Measurements from ENCODE around the gene PINLYP. TPM values are rescaled to one million over a fixed set of nuclear protein-coding genes. Genes with fewer than 3 reads are reported as not detected.
A peak's percentile ranks its signal among the peaks of the same experiment; 100 is the strongest.

The PINLYP gene
- total and polyA plus RNA-seq, 2 of the 13 experiments (the other 11 are each of a cell fraction or from before 2014, with no cell fraction given): 0.21 to 0.24 TPM

GRCh38 chr19:43532571-43532961, 43.0 kb upstream of the PINLYP start:
- Histone ChIP-seq H2AFZ (ENCODE audit: low read length) (no peak overlapping the region), H3K9me3 (ENCODE audit: low read length) (no peaks in the 10 kb centered on the region), H3K4me2 (ENCODE audit: low read depth, low read length) (peak overlapping the region; percentile 72), H3K4me3 (replicated peaks in 1 of 3; ENCODE audit: insufficient read depth in 1 of 3, low read depth in 2 of 3, low read length in 3 of 3) (peak overlapping the region in 1 of 3 experiments; percentile 62; a peak in 1 of 6 replicates), H3K27me3 (ENCODE audit: control insufficient read depth in 1 of 2, insufficient read depth in 2 of 2, low read length in 2 of 2) (no peaks in the 10 kb centered on the region), H3K79me2 (ENCODE audit: insufficient read depth, low read length) (no peaks in the 10 kb centered on the region), H3K27ac (ENCODE audit: extremely low read length, insufficient read depth, low read length) (no peak overlapping the region), H4K20me1 (ENCODE audit: insufficient read depth, low read length) (no peaks in the 10 kb centered on the region), H3K4me1 (ENCODE audit: insufficient read depth, low read length) (peaks cover 6% of the 10 kb centered on the region; the same call in 1 of the 2 replicates), H3K36me3 (replicated peaks in 1 of 2; ENCODE audit: control insufficient read depth in 1 of 2, insufficient read depth in 2 of 2, low read length in 2 of 2) (no peaks in the 10 kb centered on the region), H3K9ac (ENCODE audit: insufficient read depth, low read depth, low read length) (no peak overlapping the region)
- POLR2A ChIA-PET: interaction anchor here (1.0 to 1.1 kb wide), 2 partner anchors 63 to 64 kb away, joined by 3 to 6 read pairs; partner anchors contain the start of genes IRGQ and ZNF576
- no peak for ATAC-seq
- TF ChIP-seq ZBTB38 (CRISPR knock-in tag; IDR thresholded peaks at IDR 0.05) (0 out of 2 replicates have a peak, but pooled peaks have one; percentile 44), KIAA2018 (CRISPR knock-in tag; IDR thresholded peaks at IDR 0.05; ENCODE audit: borderline replicate concordance) (no peak), ARID3A (IDR thresholded peaks at IDR 0.05; ENCODE audit: low read depth, low read length) (no peak), ZBTB33 (CRISPR knock-in tag; IDR thresholded peaks at IDR 0.05) (peak; percentile 42; the same call in 1 of the 2 replicates), TCF7L2 (IDR thresholded peaks at IDR 0.05; ENCODE audit: low read depth, low read length) (no peak), ATF1 (CRISPR knock-in tag; IDR thresholded peaks at IDR 0.05) (no peak), NFKB2 (CRISPR knock-in tag; IDR thresholded peaks at IDR 0.05; ENCODE audit: borderline replicate concordance) (no peak), MXD4 (CRISPR knock-in tag; IDR thresholded peaks at IDR 0.05) (no peak), ZFP91 (CRISPR knock-in tag; IDR thresholded peaks at IDR 0.05; ENCODE audit: borderline replicate concordance) (0 out of 2 replicates have a peak, but pooled peaks have one; percentile 19)
- intact Hi-C loops (cut with micrococcal nuclease; ENCODE audit: unreplicated experiment) (no loop called here), in situ Hi-C loops (cut with HindIII; ENCODE audit: extremely low pct_ligation_motif_present, low pct_unique_long_range_greater_than_20kb) (no loop called here)
- no TSS peak for BruUV-seq (replicated peaks)
- DNase-seq (ENCODE audit: low spot score): no peak
- CTCF ChIA-PET (ENCODE audit: low intra/inter-chr PET ratio, low total read pairs): no interaction called here
- 98% methylated on average over 11 of the region's 16 CpGs for WGBS (ENCODE audit: low lambda C conversion rate)
- FAIRE-seq: no peak

All from HepG2 (cell line).